ENCODE measurements around the gene ABHD16A. TPM values are rescaled to one million over a fixed set of nuclear protein-coding genes. Genes with fewer than 3 reads are reported as not detected.

ABHD16A gene
- total and polyA plus RNA-seq, 10 of the 15 experiments (the other 5 are each of a cell fraction or from before 2014, with no cell fraction given) = 7.5 to 43.0 (median 32.9) TPM

DNA sequence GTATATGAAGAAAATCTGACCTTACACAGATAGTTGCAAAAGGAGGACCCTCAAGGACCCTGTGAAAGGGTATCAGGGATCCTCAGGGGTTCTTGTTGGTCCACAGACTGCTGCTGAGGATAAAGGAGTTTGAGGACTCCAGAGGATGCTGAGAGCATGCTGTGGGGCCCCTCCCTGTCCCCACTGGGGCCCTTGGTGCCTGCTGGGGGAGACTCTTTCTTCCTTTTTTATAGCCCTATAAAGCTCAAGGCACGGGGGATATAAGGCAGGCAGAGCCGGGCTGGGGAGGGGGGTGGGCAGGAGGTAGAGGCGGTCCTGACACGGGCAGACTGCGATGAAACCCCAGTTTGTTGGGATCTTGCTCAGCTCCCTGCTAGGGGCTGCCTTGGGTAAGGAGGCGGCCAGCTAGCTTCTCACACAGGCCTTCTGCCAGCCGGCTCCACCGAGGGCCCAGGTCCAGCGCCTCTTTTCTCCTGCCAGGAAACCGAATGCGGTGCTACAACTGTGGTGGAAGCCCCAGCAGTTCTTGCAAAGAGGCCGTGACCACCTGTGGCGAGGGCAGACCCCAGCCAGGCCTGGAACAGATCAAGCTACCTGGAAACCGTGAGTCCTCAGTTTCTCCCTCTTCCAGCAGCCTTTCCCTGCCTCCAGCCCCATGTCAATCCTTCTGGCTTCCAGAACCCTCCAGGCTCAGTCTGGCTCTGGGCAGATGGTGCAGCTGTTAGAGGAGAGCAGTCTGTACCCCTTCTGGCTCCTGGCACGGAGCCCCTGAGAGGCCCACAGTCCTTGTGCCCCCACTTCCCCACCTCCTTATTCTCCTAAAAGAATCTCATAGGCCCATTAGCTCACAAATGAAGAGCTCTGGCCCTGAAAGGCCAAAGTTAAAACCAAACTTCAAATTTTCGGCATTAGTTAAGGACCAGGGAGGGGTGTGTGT, 12.2 kb upstream of the ABHD16A start, which contains the start of gene LY6G6D:
Gene LY6G6D, plus strand, starts transcription at position 327 of the 937 bp plus-strand sequence. Its CDS starts 8 bp downstream, at position 335.
- DNase-seq (ENCODE audit: low read depth, low spot score) = no peak
- CTCF ChIA-PET = interaction anchor here (0.8 to 1.4 kb wide), 3 partner anchors 10 to 55 kb away, joined by 3 read pairs; partner anchors contain the start of gene LY6G5C
- H3K4me2 ChIP-seq (ENCODE audit: control insufficient read depth, insufficient read depth) = no peak within 1 kb of the TSS
- H3K27me3 ChIP-seq (replicated peaks in 1 of 2; ENCODE audit: control insufficient read depth in 2 of 2, insufficient read depth in 2 of 2, low read length in 1 of 2) = peaks cover 0 to 2% of the 10 kb centered on the region in 2 experiments; a peak in 3 of 4 replicates
- FAIRE-seq = no peak
- SMC1A ChIA-PET (ENCODE audit: uncharacterized antibody, unreplicated experiment) = interaction anchor here (2.1 kb wide), 1 partner anchor 9 kb away, joined by 7 read pairs; the partner anchor contains the start of gene MPIG6B
- no peak within 1 kb of the TSS for H3K4me3 ChIP-seq
- no peaks in the 10 kb centered on the region for H3K79me2 ChIP-seq (ENCODE audit: control insufficient read depth, insufficient read depth, low read length)
- no peaks in the 10 kb centered on the region for H3K36me3 ChIP-seq (ENCODE audit: control insufficient read depth in 2 of 2, insufficient read depth in 2 of 2, low read length in 1 of 2)
- H3K9me3 ChIP-seq (replicated peaks; ENCODE audit: control insufficient read depth, insufficient read depth, low read length) = no peaks in the 10 kb centered on the region
- ATAC-seq = no peak
- RAD21 ChIA-PET (ENCODE audit: unreplicated experiment) = no interaction called here
- WGBS (ENCODE audit: insufficient coverage, insufficient replicate concordance, low lambda C conversion rate, missing lambda C conversion rate) = 32% methylated on average over 16 of the region's 16 CpGs
- POLR2A ChIA-PET = interaction anchor here (0.6 to 1.3 kb wide), 2 partner anchors 43 to 55 kb away, joined by 3 to 4 read pairs; no protein-coding TSS in a partner anchor
- no peak within 1 kb of the TSS for H3K9ac ChIP-seq (ENCODE audit: control insufficient read depth, insufficient read depth, low read length)
- intact Hi-C loops (cut with micrococcal nuclease; ENCODE audit: unreplicated experiment) = no loop called here
- no peak within 1 kb of the TSS for H3K27ac ChIP-seq (ENCODE audit: control insufficient read depth, insufficient read depth)
- no peak within 1 kb of the TSS for H2AFZ ChIP-seq (ENCODE audit: control insufficient read depth, low read depth, low read length)
- BruUV-seq (replicated peaks) = no TSS peak
- no peaks in the 10 kb centered on the region for H3K4me1 ChIP-seq (ENCODE audit: control insufficient read depth, insufficient read depth, low read length)
- TF ChIP-seq MTA3 (IDR thresholded peaks at IDR 0.05; ENCODE audit: borderline replicate concordance, low read length) (no peak), SRF (IDR thresholded peaks at IDR 0.05; ENCODE audit: low read depth in 2 of 2, low read length in 2 of 2) (no peak), ZNF217 (IDR thresholded peaks at IDR 0.05) (no peak), NBN (IDR thresholded peaks at IDR 0.05) (no peak)
- in situ Hi-C loops (cut with MboI) = no loop called here
- H4K20me1 ChIP-seq (ENCODE audit: control insufficient read depth, insufficient read depth) = no peaks in the 10 kb centered on the region
